Thyroid gland (tissue), 4 donors: ENCODE measurements around the gene CRAT. TPM values are rescaled to one million over a fixed set of nuclear protein-coding genes. Genes with fewer than 3 reads are reported as not detected.

Experiments
- DNase-seq, 2 donors: peaks; one replicate each; pipeline ENCODE4 v3.0.0-alpha.2; 2019
- H3K27ac ChIP-seq, 3 donors: fragments of 200-600 bp; sonication (generic); 1 replicate in 2 of 3; 2 replicates in 1 of 3; pipeline ENCODE4 v1.5.1; 2016 to 2019; ENCODE audit warnings: mild to moderate bottlenecking in 1 of 3, moderate library complexity in 1 of 3
- H3K27me3 ChIP-seq: fragments of 200-600 bp; sonication (generic); one replicate; pipeline ENCODE4 v1.5.1; 2019
- H3K36me3 ChIP-seq, 2 donors: fragments of 200-600 bp; sonication (generic); one replicate each; pipeline ENCODE4 v1.5.1; 2016 to 2019
- H3K4me1 ChIP-seq, 2 donors: fragments of 200-600 bp; sonication (generic); one replicate each; pipeline ENCODE4 v1.5.1; 2017 to 2019
- H3K4me3 ChIP-seq, 3 donors: fragments of 200-600 bp; sonication (generic); replicated peaks in 1 of 3; 1 replicate in 2 of 3; 2 replicates in 1 of 3; pipeline ENCODE4 v1.5.1; 2016; ENCODE audit warnings: mild to moderate bottlenecking in 1 of 3
- H3K9me3 ChIP-seq: fragments of 200-600 bp; sonication (generic); one replicate; pipeline ENCODE4 v1.5.1; 2017
- CTCF ChIP-seq, 6 experiments: fragments of 200-600 bp in 3 of 6; fragments of 450-650 bp in 3 of 6; sonication (generic) in 3 of 6; IDR thresholded peaks; one replicate each; pipeline ENCODE4 v1.5.1; 2016 to 2019; ENCODE audit warnings: antibody characterized with exemption in 6 of 6, mild to moderate bottlenecking in 2 of 6, inconsistent platforms in 1 of 6, moderate library complexity in 1 of 6
- POLR2A ChIP-seq, 2 donors: fragments of 450-650 bp; IDR thresholded peaks; one replicate each; pipeline ENCODE4 v1.6.1; 2017; ENCODE audit warnings: antibody characterized with exemption in 2 of 2, mild to moderate bottlenecking in 2 of 2, moderate library complexity in 1 of 2
- WGBS, 2 donors: methylation state at CpG; one replicate each; pipeline ENCODE4 v1.1.5; 2017; 5-methylcytosine and 5-hydroxymethylcytosine counted together
- intact Hi-C: fragments of 100-400 bp; cut with DNase I; formaldehyde crosslinking; loops from one replicate; pipeline ENCODE4 v1.15.1; 2023
- total RNA-seq, 4 donors: library from RNA; depleted of rRNA; stranded (reverse); fragments of >200 nt; gene quantifications; one replicate each; pipeline ENCODE4 v1.2.3, GENCODE V29; 2016

The CRAT gene
- total RNA-seq, 4 donors from 2014 or later = 44.0 to 59.0 (median 54.1) TPM

- H3K9me3 ChIP-seq = no peaks in the 10 kb centered on the region
- DNase-seq = no peak
- 88 to 92% methylated on average over 10 of the region's 10 CpGs for WGBS, 2 donors
- TF ChIP-seq POLR2A (IDR thresholded peaks at IDR 0.05) = no peak
- no peak for TF ChIP-seq CTCF (IDR thresholded peaks at IDR 0.05)
- H3K27ac ChIP-seq = no peak overlapping the region
- no peaks in the 10 kb centered on the region for H3K27me3 ChIP-seq
- intact Hi-C loops = no loop called here
- H3K4me3 ChIP-seq = no peak overlapping the region
- peaks cover 8 to 15% of the 10 kb centered on the region in 2 donors for H3K4me1 ChIP-seq
- no peaks in the 10 kb centered on the region for H3K36me3 ChIP-seq
Observed at GRCh38 chr9:129077236-129077635, 33.4 kb downstream of the CRAT start.

GRCh38 chr9:129076640-129077037 lies 34.0 kb downstream of the CRAT start:
- intact Hi-C loops = no loop called here
- no peak for TF ChIP-seq POLR2A (IDR thresholded peaks at IDR 0.05)
- Histone ChIP-seq H3K9me3 (no peaks in the 10 kb centered on the region), H3K27ac (no peak overlapping the region), H3K36me3 (no peaks in the 10 kb centered on the region), H3K4me3 (no peak overlapping the region), H3K4me1 (peaks cover 2 to 9% of the 10 kb centered on the region in 2 donors), H3K27me3 (no peaks in the 10 kb centered on the region)
- no peak for DNase-seq
- WGBS, 2 donors = 89 to 95% methylated on average over 10 to 11 of the region's 11 CpGs

GRCh38 chr9:129075996-129076639 lies 34.5 kb downstream of the CRAT start:
- no peak overlapping the region for H3K4me3 ChIP-seq
- intact Hi-C loops = no loop called here
- 86 to 89% methylated on average over 10 of the region's 16 CpGs for WGBS, 2 donors
- no peaks in the 10 kb centered on the region for H3K27me3 ChIP-seq
- TF ChIP-seq CTCF (IDR thresholded peaks at IDR 0.05) (no peak), POLR2A (IDR thresholded peaks at IDR 0.05) (no peak)
- H3K4me1 ChIP-seq = peaks cover 0 to 6% of the 10 kb centered on the region in 2 donors
- no peaks in the 10 kb centered on the region for H3K36me3 ChIP-seq
- DNase-seq = no peak
- no peaks in the 10 kb centered on the region for H3K9me3 ChIP-seq
- H3K27ac ChIP-seq = no peak overlapping the region

DNA sequence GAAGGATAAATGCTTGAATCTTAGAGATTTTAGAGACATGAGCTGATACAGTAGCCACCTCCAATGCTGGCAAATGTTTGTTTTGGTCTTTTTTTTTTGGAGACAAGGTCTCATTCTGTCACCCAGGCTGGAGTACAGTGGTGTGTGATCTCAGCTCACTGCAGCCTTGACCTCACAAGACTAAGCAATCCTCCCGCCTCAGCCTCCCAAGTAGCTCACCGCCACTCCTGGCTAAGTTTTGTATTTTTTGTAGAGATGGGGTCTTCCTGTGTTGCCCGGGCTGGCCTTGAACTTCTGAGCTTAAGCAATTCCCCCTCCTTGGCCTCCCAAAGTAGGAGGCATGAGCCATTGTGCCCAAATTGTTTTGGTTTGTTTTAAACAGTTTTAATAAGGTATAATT lies 36.5 kb downstream of the CRAT start:
- Histone ChIP-seq H3K9me3 (no peaks in the 10 kb centered on the region), H3K36me3 (peaks cover under 1 to 5% of the 10 kb centered on the region in 2 donors), H3K4me3 (no peak overlapping the region), H3K27ac (no peak overlapping the region), H3K4me1 (no peaks in the 10 kb centered on the region), H3K27me3 (no peaks in the 10 kb centered on the region)
- no peak for TF ChIP-seq POLR2A (IDR thresholded peaks at IDR 0.05)
- TF ChIP-seq CTCF (IDR thresholded peaks at IDR 0.05) = no peak
- intact Hi-C loops = no loop called here
- no peak for DNase-seq
- 77 to 93% methylated on average over 3 of the region's 3 CpGs for WGBS, 2 donors

- TF ChIP-seq POLR2A (IDR thresholded peaks at IDR 0.05) = no peak
- no peak for TF ChIP-seq CTCF (IDR thresholded peaks at IDR 0.05)
- Histone ChIP-seq H3K9me3 (no peaks in the 10 kb centered on the region), H3K36me3 (peaks cover 5 to 7% of the 10 kb centered on the region in 2 donors), H3K27ac (no peak overlapping the region), H3K4me3 (no peak overlapping the region), H3K27me3 (no peaks in the 10 kb centered on the region), H3K4me1 (no peaks in the 10 kb centered on the region)
- intact Hi-C loops = no loop called here
- 87 to 90% methylated on average over 8 of the region's 8 CpGs for WGBS, 2 donors
- DNase-seq = no peak
Observed at GRCh38 chr9:129073404-129073803, 37.2 kb downstream of the CRAT start.
